LNCAP (cell line): ENCODE measurements around the gene DRC7.

Experiments used
- CTCF ChIP-seq: fragments of 450-650 bp; IDR thresholded peaks from 2 replicates; pipeline ENCODE4 v1.5.1; 2017; ENCODE audit warnings: mild to moderate bottlenecking

The DRC7 gene

GRCh38 chr16:57648581-57649442 is 45.8 kb upstream of the DRC7 start:
- TF ChIP-seq CTCF = peak; percentile 100

DNA sequence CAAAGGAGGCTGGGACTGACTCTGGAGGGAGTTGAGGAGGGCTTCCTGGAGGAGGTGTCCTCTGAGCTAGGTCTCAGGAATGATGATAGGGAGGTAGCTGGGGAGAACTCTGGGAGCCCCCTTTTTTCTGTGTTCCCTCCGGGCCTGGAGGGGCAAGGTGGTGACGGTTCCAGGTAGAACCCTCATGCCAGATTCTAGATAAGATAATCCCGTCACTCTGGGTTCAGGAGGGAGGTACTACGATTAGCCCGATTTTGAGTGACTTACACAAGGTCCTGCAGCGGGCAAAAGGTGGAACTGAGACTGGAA is 45.2 kb upstream of the DRC7 start:
- TF ChIP-seq CTCF = no peak

DNA sequence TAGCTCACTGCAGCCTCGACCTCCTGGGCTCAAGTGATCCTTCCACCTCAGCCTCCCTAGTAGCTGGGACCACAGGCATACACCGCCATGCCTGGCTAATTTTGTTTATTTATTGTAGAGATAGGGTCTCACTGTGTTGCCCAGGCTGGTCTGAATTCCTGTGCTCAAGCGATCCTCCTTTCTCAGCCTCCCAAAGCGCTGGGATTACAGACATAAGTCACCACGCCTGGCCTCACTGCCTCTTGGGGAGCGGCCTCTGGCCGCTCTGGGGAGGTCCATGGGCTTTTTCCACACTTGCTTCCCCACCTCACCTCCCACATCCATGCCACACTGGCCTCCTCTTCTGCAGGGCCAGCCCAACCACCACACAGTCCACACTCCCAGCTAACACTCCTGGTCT is 44.8 kb upstream of the DRC7 start:
- TF ChIP-seq CTCF = no peak

DNA sequence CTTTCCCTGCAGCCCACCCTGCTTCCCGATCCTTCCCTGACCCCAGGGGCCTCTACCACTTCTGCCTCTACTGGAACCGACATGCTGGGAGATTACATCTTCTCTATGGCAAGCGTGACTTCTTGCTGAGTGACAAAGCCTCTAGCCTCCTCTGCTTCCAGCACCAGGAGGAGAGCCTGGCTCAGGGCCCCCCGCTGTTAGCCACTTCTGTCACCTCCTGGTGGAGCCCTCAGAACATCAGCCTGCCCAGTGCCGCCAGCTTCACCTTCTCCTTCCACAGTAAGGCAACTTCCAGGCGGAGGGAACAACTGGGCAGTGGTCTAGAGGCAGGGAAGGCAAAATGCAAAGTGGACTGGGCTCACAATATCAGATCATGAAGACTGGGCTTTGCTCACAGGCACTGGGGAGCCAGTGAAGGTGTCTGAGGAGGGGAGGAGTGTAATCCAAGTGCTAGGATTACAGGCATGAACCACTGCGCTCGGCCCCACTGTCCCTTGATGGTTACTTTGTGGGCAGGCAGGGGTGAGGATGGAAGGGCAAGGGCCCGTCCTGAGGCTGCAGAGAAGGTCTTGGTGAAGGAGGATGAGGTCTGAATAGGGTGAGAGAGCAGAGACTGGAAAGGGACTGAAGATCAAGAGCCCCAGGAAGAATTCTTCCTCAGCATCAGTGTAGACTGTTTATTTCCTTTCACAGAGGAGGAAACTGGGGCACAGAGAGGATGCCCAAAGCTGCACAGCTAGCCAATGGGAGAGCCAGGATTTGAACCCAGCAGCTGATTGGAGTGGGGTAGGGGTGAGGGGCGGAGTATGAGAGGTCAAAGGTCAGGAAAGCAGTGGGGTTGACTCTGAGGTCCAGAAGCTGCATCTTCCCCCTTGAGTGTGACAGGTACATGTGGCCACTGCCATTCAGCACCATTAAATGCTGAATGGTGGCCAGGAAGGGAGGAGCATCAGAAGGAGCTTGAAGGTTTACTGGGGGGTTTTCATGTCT is 43.0 kb upstream of the DRC7 start:
- TF ChIP-seq CTCF = no peak

DNA sequence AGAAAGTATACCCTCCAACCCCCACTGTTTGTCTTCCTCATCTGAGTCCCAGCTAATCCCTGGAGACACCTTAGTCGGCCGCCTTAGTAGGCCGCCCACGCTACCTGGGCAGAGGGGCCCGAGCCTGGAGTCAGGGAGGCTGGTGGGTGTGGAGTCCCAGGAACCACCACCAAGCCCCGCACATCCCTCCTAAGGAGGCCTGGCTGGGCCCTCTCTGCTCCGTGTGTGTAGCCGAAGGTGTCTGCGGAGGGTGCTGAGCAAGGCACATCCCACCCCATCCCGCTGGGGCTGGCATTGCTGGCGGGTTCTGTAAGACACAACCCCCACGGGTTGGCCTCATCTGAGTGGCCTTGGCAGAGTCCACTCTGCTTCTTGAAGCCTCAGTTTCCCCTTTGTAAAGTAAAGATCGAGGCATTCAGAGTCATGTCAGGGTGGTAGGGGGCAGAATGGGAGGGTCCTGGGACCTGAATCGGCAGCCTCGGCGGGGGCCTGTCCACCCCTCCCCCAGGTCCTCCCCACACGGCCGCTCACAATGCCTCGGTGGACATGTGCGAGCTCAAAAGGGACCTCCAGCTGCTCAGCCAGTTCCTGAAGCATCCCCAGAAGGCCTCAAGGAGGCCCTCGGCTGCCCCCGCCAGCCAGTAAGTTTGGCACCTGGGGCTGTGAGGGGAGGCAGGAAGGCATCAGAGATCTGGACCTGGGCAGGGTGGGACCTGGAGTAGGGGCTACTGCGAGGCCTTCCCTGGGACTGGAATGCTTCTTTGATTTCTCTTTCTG is 41.7 kb upstream of the DRC7 start:
- no peak for TF ChIP-seq CTCF

DNA sequence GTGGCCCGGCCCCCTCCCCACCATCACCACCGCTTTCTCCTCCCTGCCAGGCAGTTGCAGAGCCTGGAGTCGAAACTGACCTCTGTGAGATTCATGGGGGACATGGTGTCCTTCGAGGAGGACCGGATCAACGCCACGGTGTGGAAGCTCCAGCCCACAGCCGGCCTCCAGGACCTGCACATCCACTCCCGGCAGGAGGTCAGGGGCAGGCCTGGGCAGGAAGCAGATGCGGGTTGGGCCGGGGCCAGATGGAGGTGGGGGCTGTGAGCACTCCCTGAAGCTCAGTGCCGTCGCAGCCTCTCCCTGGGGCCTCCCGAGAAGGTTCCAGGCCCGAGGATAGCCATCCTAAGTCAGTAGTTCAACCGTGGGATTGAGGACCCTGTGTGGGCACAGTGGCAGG is 40.7 kb upstream of the DRC7 start:
- TF ChIP-seq CTCF = no peak

DNA sequence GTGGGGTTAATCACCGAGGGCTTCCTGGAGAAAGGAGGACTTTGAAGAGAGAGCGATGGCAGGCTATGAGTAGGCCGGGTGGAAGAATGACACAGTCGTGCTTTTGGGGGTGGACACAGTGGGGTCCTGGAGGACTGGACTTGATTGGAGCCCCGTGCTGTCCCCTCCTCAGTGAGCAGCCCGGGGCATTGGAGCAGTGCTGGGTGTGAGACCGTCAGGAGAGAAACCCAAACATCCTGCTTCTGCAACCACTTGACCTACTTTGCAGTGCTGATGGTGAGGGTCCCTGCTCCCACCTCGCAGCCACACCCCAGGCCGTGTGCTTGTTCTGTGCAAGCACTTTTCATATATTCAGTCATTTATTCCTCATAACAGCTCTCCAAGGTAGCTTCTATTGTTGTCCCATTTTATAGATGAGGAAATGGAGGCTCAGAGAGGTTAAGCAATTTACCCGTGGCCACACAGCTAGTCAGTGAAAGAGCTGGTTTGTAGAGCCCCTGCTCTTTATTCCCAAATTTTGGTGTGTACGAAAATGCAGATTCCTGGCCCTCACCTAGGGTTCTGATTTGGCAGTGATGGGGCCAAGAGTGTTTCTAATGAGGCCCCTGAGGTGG is 38.2 kb upstream of the DRC7 start:
- TF ChIP-seq CTCF = no peak
